K562 (cell line): ENCODE data around the gene HSPA1L. TPM values are rescaled to one million over a fixed set of nuclear protein-coding genes. Genes with fewer than 3 reads are reported as not detected.
A peak's percentile ranks its signal among the peaks of the same experiment; 100 is the strongest.

Source experiments
- CHD4 ChIP-seq: fragments of 200-600 bp; sonication (generic); IDR thresholded peaks from 3 replicates; pipeline ENCODE4 v1.6.1; 2012; ENCODE audit warnings: low read depth, mild to moderate bottlenecking, mixed read lengths, low read length, inconsistent platforms; ENCODE audit not compliant: insufficient read depth, insufficient replicate concordance, poor library complexity, severe bottlenecking
- GATA2 ChIP-seq: sonication (generic); formaldehyde crosslinking; IDR thresholded peaks from 2 replicates; pipeline ENCODE4 v1.4.0; 2020; ENCODE audit warnings: mild to moderate bottlenecking, missing genetic modification reagents
- HDAC1 ChIP-seq, 2 experiments: fragments of 450-650 bp; IDR thresholded peaks; 2 replicates each; pipeline ENCODE4 v1.6.1; 2016 to 2017; ENCODE audit warnings: inconsistent platforms in 1 of 2, mild to moderate bottlenecking in 1 of 2, moderate library complexity in 1 of 2
- HDAC6 ChIP-seq: IDR thresholded peaks from 2 replicates; pipeline ENCODE4 v1.6.1; 2012; ENCODE audit warnings: low read depth, mild to moderate bottlenecking, control low read depth, inconsistent platforms, low read length, moderate library complexity
- HIVEP1 ChIP-seq: fragments of 250-450 bp; sonication (Bioruptor Pico); IDR thresholded peaks from 2 replicates; pipeline ENCODE4 v1.4.0; 2020; ENCODE audit warnings: mild to moderate bottlenecking
- NFE2 ChIP-seq: IDR thresholded peaks from 2 replicates; pipeline ENCODE4 v1.6.1; 2014; ENCODE audit warnings: antibody characterized with exemption, low read depth
- NR2C2 ChIP-seq, 2 experiments: fragments of 200-800 bp in 1 of 2; sonication (Bioruptor generic) in 1 of 2; sonication (generic) in 1 of 2; formaldehyde crosslinking in 1 of 2; IDR thresholded peaks; 2 replicates each; pipeline versions ENCODE4 v1.6.1 to v1.8.0; 2016 to 2022; ENCODE audit warnings: mild to moderate bottlenecking in 1 of 2, missing compliant biosample characterization in 1 of 2, missing genetic modification characterization in 1 of 2, missing genetic modification reagents in 1 of 2
- PCBP1 ChIP-seq: fragments of 200-400 bp; formaldehyde crosslinking; IDR thresholded peaks from 2 replicates; pipeline ENCODE4 v1.6.1; 2018; ENCODE audit warnings: mild to moderate bottlenecking, low read depth, low read length; ENCODE audit not compliant: poor library complexity, severe bottlenecking
- PML ChIP-seq: IDR thresholded peaks from 2 replicates; pipeline ENCODE4 v1.6.1; 2012; ENCODE audit warnings: low read length, inconsistent platforms
- SNIP1 ChIP-seq: fragments of 450-650 bp; IDR thresholded peaks from 2 replicates; pipeline ENCODE4 v1.7.1; 2017; ENCODE audit warnings: low read depth, mild to moderate bottlenecking
- ZBTB8A ChIP-seq: fragments of 450-650 bp; IDR thresholded peaks from 2 replicates; pipeline ENCODE4 v1.6.1; 2018; ENCODE audit warnings: mild to moderate bottlenecking, moderate library complexity; ENCODE audit not compliant: partially characterized antibody
- ZNF316 ChIP-seq: fragments of 450-650 bp; IDR thresholded peaks from 2 replicates; pipeline ENCODE4 v1.6.1; 2016
- polyA plus RNA-seq, 8 experiments: library from polyadenylated mRNA; depleted of rRNA in 4 of 8; stranded (reverse) in 5 of 8; unstranded in 3 of 8; fragments of >200 nt; fragmentation: Nextera tagmentation in 2 of 8; fragmentation: Illumina TruSeq in 1 of 8; extraction: Ambion mirVana in 2 of 8; extraction: Trizol in 1 of 8; gene quantifications; 2 replicates each; pipeline versions ENCODE4 v1.2.1 to v1.2.3, GENCODE V29; 2011 to 2014; ENCODE audit warnings: inconsistent platforms in 1 of 8, missing spikeins in 1 of 8
- total RNA-seq, 7 experiments: library from RNA; depleted of rRNA in 6 of 7; stranded (reverse); fragments of >200 nt in 6 of 7; fragmentation: Illumina TruSeq in 2 of 7; extraction: Trizol in 2 of 7; gene quantifications; 2 replicates each; pipeline versions ENCODE4 v1.2.1 to v1.2.3, GENCODE V29; 2011 to 2021; ENCODE audit warnings: low replicate concordance in 1 of 7
- TF ChIP-seq, protein P1 (sequence below): fragments of 200-400 bp; formaldehyde crosslinking; IDR thresholded peaks from 2 replicates; pipeline ENCODE4 v1.6.1; 2017; ENCODE audit warnings: mild to moderate bottlenecking, low read depth, low read length, moderate library complexity
- TF ChIP-seq, protein P2 (sequence below): fragments of 450-650 bp; formaldehyde crosslinking; IDR thresholded peaks from 2 replicates; pipeline ENCODE4 v1.4.0; 2022; ENCODE audit warnings: missing genetic modification characterization
- TF ChIP-seq, protein P3 (sequence below): sonication (generic); formaldehyde crosslinking; IDR thresholded peaks from 2 replicates; pipeline ENCODE4 v1.8.0; 2022; ENCODE audit warnings: missing genetic modification reagents, mild to moderate bottlenecking, moderate library complexity, borderline replicate concordance
- TF ChIP-seq, protein P4 (sequence below): fragments of 450-650 bp; formaldehyde crosslinking; IDR thresholded peaks from 2 replicates; pipeline ENCODE4 v1.4.0; 2022; ENCODE audit warnings: missing genetic modification characterization
- TF ChIP-seq, protein P5 (sequence below): sonication (generic); formaldehyde crosslinking; IDR thresholded peaks from 2 replicates; pipeline ENCODE4 v1.8.0; 2023; ENCODE audit warnings: mild to moderate bottlenecking, missing genetic modification reagents

HSPA1L gene
- total and polyA plus RNA-seq, 9 of the 15 experiments (the other 6 are each of a cell fraction or from before 2014, with no cell fraction given): 0.14 to 2.1 (median 1.3) TPM

DNA sequence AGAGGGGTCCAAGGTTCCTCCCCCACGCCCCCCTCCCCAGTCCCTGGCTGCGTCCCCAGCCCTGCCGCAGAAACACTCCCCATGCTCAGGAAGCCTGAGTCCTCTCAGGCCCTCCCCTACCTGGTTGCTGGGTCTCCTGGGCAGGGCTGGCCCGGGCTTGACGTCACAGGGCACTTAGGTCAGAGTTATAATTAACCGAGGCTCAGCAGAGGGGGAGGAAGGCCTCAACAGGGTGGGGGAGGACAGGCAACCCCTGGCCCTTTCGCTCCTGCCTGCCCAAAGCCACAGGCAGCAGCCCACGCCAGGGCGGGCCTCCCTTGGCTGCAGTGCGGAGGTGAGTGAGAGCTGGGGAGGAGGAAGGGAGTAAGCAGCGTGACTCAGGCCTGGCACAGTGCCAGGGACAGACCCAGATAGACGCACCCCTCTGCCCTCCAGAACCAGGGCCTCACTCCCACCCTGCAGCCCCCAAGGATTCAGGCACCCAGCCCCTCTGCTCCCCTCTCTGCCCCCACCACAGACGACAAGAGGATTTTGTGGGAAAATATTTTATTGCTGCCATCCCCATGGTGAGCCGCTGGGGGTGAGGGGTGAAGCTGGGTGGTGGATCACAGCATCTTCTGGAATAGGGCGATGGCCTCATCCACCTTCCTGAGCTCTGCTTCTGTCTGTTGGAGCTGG lies 38.0 kb downstream of the HSPA1L start, which contains the start of gene VWA7 (continued):
- TF ChIP-seq, protein P1, sequence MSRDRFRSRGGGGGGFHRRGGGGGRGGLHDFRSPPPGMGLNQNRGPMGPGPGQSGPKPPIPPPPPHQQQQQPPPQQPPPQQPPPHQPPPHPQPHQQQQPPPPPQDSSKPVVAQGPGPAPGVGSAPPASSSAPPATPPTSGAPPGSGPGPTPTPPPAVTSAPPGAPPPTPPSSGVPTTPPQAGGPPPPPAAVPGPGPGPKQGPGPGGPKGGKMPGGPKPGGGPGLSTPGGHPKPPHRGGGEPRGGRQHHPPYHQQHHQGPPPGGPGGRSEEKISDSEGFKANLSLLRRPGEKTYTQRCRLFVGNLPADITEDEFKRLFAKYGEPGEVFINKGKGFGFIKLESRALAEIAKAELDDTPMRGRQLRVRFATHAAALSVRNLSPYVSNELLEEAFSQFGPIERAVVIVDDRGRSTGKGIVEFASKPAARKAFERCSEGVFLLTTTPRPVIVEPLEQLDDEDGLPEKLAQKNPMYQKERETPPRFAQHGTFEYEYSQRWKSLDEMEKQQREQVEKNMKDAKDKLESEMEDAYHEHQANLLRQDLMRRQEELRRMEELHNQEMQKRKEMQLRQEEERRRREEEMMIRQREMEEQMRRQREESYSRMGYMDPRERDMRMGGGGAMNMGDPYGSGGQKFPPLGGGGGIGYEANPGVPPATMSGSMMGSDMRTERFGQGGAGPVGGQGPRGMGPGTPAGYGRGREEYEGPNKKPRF: no peak
- TF ChIP-seq, protein P2, sequence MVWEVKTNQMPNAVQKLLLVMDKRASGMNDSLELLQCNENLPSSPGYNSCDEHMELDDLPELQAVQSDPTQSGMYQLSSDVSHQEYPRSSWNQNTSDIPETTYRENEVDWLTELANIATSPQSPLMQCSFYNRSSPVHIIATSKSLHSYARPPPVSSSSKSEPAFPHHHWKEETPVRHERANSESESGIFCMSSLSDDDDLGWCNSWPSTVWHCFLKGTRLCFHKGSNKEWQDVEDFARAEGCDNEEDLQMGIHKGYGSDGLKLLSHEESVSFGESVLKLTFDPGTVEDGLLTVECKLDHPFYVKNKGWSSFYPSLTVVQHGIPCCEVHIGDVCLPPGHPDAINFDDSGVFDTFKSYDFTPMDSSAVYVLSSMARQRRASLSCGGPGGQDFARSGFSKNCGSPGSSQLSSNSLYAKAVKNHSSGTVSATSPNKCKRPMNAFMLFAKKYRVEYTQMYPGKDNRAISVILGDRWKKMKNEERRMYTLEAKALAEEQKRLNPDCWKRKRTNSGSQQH (CRISPR knock-in tag): peak; percentile 27; the same call in 1 of the 2 replicates
- TF ChIP-seq ZNF316 (peak; percentile 89), HDAC6 (0 out of 2 replicates have a peak, but pooled peaks have one; percentile 43), HDAC1 (IDR thresholded peaks at IDR 0.05) (peak in 1 of 2 experiments; percentile 96; a peak in 2 of 4 replicates), GATA2 (CRISPR knock-in tag) (no peak), NR2C2 (CRISPR knock-in tag; IDR thresholded peaks at IDR 0.05) (peak; percentile 68; the same call in 1 of the 2 replicates), NR2C2 (tag; IDR thresholded peaks at IDR 0.05) (peak; percentile 95), SNIP1 (no peak), ZBTB8A (no peak), HIVEP1 (CRISPR knock-in tag) (peak; percentile 76; the same call in 1 of the 2 replicates), PML (peak; percentile 75), NFE2 (peak; percentile 99), CHD4 (peak; percentile 95), PCBP1 (peak; percentile 96)
- TF ChIP-seq, protein P3, sequence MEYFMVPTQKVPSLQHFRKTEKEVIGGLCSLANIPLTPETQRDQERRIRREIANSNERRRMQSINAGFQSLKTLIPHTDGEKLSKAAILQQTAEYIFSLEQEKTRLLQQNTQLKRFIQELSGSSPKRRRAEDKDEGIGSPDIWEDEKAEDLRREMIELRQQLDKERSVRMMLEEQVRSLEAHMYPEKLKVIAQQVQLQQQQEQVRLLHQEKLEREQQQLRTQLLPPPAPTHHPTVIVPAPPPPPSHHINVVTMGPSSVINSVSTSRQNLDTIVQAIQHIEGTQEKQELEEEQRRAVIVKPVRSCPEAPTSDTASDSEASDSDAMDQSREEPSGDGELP (CRISPR knock-in tag): peak; percentile 95
- TF ChIP-seq, protein P4, sequence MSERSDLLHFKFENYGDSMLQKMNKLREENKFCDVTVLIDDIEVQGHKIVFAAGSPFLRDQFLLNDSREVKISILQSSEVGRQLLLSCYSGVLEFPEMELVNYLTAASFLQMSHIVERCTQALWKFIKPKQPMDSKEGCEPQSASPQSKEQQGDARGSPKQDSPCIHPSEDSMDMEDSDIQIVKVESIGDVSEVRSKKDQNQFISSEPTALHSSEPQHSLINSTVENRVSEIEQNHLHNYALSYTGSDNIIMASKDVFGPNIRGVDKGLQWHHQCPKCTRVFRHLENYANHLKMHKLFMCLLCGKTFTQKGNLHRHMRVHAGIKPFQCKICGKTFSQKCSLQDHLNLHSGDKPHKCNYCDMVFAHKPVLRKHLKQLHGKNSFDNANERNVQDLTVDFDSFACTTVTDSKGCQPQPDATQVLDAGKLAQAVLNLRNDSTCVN (CRISPR knock-in tag): peak; percentile 43; the same call in 1 of the 2 replicates
- TF ChIP-seq, protein P5, sequence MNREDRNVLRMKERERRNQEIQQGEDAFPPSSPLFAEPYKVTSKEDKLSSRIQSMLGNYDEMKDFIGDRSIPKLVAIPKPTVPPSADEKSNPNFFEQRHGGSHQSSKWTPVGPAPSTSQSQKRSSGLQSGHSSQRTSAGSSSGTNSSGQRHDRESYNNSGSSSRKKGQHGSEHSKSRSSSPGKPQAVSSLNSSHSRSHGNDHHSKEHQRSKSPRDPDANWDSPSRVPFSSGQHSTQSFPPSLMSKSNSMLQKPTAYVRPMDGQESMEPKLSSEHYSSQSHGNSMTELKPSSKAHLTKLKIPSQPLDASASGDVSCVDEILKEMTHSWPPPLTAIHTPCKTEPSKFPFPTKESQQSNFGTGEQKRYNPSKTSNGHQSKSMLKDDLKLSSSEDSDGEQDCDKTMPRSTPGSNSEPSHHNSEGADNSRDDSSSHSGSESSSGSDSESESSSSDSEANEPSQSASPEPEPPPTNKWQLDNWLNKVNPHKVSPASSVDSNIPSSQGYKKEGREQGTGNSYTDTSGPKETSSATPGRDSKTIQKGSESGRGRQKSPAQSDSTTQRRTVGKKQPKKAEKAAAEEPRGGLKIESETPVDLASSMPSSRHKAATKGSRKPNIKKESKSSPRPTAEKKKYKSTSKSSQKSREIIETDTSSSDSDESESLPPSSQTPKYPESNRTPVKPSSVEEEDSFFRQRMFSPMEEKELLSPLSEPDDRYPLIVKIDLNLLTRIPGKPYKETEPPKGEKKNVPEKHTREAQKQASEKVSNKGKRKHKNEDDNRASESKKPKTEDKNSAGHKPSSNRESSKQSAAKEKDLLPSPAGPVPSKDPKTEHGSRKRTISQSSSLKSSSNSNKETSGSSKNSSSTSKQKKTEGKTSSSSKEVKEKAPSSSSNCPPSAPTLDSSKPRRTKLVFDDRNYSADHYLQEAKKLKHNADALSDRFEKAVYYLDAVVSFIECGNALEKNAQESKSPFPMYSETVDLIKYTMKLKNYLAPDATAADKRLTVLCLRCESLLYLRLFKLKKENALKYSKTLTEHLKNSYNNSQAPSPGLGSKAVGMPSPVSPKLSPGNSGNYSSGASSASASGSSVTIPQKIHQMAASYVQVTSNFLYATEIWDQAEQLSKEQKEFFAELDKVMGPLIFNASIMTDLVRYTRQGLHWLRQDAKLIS (CRISPR knock-in tag): 0 out of 2 replicates have a peak, but pooled peaks have one; percentile 43
